HG03432 (cell line): ENCODE measurements around the gene STAMBPL1.

ENCODE experiments used
- ATAC-seq: cut with Tn5 transposase; IDR thresholded peaks from one replicate; pipeline ENCODE4 v1.9.1; 2021; ENCODE audit warnings: mild to moderate bottlenecking, moderate library complexity; ENCODE audit not compliant: unreplicated experiment

The STAMBPL1 gene

GRCh38 chr10:88946200-88946599 lies 66.2 kb downstream of the STAMBPL1 start:
- ATAC-seq, result no peak

DNA sequence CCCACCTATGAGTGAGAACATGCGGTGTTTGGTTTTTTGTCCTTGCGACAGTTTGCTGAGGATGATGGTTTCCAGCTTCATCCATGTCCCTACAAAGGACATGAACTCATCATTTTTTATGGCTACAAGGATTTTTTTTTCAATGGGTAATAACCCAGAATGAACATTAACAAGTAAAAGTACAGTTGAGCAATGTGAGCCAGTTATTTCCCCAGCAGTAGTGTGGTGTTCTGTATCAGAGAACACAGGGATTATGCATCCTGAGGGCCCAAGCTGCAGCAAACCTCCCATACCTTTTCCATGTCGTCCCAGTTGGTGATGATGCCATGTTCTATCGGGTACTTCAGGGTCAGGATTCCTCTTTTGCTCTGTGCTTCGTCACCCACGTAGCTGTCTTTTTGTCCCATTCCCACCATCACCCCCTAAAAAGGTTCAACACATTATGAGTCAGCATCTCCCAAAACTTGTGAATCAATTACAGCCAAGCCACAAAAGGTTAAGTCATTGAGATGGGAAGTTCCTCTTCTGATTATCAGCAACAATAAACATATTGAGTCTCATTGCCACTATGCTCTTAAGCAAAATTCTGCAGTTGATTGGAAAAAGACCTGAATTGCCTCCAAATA lies 67.0 kb downstream of the STAMBPL1 start:
- ATAC-seq, result no peak

GRCh38 chr10:88949051-88949450 lies 69.0 kb downstream of the STAMBPL1 start:
- no peak for ATAC-seq

- no peak for ATAC-seq
These were observed 70.1 kb downstream of the STAMBPL1 start for GRCh38 chr10:88949912-88950837.

DNA sequence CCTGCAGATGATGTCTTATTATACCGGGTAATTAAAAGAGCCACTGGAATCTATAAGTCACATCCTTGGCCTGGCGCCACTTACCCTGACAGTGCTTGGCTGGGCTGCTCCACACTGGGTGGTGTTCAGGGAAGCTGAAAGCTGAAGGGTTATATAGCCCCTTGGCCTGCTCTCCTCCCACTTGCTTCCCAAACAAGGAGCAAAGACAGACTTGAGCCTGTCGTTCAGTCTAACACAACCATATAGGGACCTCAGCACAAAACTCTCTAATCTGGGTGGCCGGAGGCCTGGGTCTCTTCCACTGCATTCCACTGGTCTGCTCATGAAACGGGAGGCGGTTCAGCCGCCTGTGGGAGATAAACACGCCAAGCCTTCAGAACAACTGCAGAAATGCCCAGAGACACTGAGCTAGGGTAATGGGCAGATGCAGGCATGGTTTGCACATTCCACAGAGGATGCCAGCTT lies 72.6 kb downstream of the STAMBPL1 start, which contains the start of gene ACTA2:
TSS of gene ACTA2 (minus strand) at position 127 of the 465 bp plus-strand sequence. CDS start 3,843 bp downstream, outside the sequence.
- no peak for ATAC-seq

DNA sequence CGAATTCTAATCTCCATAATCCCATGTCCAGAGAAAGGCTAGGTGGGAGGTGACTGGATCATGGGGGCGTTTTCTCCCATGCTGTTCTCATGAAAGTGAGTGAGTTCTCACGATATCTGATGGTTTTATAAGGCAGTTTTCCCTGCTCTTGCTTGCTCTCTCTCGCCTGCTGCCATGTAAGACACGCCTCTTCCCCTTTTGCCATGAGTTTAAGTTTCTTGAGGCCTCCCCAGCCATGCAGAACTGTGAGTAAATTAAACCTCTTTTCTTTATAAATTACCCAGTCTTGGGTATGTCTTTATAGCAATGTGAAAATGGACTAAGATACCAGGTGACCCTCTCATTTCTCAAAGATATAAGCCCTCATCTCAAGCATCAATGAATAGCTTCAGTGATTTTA lies 73.6 kb downstream of the STAMBPL1 start:
- ATAC-seq, result no peak

GRCh38 chr10:88954458-88955083 lies 74.5 kb downstream of the STAMBPL1 start:
- no peak for ATAC-seq

- ATAC-seq, result no peak
These were observed 77.3 kb downstream of the STAMBPL1 start for GRCh38 chr10:88957381-88957780.

DNA sequence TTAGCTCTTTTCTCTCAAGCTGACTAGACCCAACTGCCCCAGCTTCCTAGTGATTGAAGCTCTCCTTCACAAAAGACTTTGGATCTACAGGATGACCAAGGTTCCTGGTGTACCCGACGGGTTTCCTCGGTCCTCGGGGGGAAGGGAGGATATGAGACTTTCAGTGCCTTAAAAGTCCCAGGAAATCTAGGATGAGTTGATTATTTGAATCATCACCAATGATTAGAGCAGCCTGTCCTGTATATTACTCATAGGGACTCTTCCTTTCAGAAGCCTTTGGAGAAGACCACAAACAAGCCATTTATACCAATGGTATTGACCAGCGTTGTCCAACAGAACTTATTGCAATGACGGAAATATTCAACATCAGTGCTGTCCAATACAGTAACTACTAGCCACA lies 78.7 kb downstream of the STAMBPL1 start:
- no peak for ATAC-seq

- no peak for ATAC-seq
These were observed 80.8 kb downstream of the STAMBPL1 start for GRCh38 chr10:88960802-88961201.

DNA sequence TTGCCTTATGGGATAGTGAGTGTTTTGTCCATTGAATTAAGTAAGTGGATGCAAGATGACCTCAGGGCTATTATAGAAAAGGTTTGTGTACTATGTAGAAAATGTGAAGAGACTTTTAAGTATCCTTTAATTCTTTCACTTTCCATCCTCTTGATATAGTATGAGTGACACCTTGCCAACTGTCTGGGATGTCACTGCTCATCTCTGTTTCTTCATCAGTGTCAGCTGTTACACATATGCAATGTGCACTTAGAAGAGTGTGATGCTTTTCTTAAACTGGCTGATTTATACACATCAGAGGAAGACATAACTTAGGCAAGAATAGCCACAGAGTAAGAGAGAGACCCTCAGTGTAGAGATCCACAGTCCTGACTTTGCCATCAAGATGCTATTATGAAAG lies 81.2 kb downstream of the STAMBPL1 start:
- no peak for ATAC-seq

GRCh38 chr10:88962336-88962735 lies 82.3 kb downstream of the STAMBPL1 start:
- ATAC-seq, result no peak

DNA sequence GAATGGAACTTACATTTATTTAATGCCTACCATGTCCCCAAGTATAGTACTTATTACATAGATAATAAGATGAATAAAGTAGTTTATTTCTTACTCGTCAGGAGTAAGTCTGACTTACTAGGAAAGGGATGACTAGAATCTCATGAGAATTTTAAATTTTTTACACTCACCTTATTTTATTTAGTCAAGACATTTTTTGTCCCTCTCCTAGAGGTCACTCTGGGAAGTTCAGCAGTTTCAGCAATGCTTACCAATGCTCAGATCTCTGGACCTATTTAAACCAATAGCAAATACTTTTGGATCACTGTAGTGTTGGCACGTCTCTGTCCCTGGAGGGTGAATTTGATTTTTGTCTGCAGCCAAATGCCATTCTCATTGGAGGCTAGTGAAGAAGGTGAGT lies 83.3 kb downstream of the STAMBPL1 start:
- no peak for ATAC-seq

DNA sequence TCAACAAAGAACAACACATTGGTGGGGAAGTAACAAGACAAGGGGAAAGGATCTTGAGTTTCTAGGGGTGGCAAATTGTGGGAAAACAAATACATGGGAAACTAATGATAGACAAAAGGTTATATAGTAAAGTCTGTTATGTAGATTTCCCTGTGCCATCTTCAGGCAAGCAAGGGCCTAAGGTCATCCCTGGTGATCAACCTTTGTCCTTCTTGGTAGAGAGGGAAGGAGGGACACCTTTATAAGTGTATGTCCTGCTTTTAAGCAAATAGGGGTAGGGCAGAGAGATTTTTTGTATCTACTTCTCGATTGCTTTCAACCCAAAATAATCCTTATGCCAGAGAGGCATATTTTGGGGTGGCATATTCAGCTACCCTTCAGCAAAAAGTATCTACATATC lies 84.3 kb downstream of the STAMBPL1 start:
- no peak for ATAC-seq

DNA sequence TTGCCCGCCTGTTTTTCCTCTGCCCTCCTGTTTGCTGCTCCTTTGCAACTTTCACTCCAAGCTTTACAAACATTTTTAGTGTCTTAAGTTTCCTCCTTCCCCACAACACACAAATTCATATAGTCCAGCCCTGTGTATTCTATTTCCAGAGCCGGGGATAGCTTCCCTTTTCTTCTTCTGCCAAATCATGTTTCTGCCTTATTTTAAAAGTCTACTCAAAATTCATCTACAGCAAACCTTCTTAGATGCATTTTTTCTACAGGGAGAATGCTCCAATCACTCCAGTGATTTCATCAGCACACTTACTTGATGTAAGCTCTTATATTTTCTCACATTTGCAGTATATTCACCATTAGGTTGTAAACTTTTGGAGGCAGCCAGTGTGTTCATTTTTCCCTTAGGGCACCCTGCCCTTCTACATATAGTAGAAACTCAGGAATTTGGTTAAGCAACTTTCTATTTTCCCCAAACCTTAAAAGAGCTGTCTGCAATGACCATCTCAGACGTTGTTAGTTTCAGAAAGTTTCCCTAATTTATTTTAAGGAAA lies 84.9 kb downstream of the STAMBPL1 start:
- no peak for ATAC-seq

- ATAC-seq, result no peak
These were observed 86.8 kb downstream of the STAMBPL1 start for GRCh38 chr10:88966797-88967196.

DNA sequence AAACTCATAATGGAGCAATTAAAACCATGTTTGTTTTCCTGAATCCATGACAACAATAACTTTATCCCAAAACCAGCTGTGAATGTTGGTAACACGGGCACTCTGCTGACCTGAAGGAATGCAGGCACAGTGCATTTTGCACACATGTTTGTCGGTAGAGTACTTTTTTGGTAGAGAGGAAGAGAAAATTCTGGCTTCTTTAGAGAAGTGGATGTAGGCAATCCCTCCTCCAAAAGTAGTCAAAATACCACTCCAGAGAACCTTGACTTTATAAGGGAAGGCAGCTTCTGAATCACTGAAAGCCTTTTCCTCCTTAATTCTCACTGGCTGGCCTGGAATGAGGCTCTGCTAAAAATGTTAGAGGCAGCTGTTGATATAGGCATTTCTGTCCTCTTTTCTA lies 88.3 kb downstream of the STAMBPL1 start:
- ATAC-seq, result no peak

DNA sequence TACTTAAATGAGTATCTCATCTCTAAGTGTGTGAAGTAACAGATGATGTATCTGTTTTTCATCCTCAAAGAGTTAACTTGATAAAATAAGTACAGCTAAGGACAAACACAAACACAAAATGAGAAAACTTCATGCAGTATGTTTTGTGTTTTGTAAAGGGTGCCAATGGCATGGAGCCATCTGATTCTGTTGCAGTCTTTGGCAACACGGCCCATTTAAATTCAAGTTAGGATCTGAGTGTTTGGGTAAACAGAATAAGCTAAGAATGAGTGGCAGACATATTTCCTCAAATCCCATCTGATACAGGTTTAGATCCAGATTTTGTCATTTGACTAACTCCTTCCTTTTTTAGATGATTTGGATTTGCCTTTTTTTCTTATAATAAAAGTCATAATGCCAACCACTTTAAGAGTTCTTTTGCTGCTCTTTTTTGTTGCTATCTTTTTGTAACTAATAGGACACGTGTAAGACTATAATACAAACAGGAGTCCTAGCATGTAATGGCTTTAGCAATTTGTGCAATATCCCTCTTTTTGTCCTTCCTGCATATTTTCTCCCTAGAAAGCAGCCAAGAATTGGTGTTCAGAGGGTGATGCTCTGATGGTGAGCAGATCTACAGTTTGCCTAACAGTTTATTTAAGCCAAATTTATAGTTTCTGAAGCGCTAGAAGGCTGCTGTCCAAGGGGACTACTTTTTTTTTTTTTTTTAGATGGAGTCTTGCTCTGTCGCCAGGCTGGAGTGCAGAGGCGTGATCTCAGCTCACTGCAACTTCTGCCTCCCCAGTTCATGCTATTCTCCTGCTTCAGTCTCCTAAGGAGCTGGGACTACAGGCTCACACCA lies 91.4 kb downstream of the STAMBPL1 start:
- no peak for ATAC-seq
